Neural cell (in vitro differentiated cells): ENCODE data around the gene ASB4. TPM values are rescaled to one million over a fixed set of nuclear protein-coding genes. Genes with fewer than 3 reads are reported as not detected.

ENCODE experiments used
- H2AFZ ChIP-seq: fragments of 200-600, 300-800 bp; sonication (generic), shearing (Covaris generic); 2 replicates; pipeline ENCODE4 v1.6.0; 2014; ENCODE audit warnings: low read depth, mild to moderate bottlenecking, antibody characterized with exemption, low read length, moderate library complexity
- H3F3A ChIP-seq: fragments of 200-600 bp; shearing (Covaris generic); 2 replicates; pipeline ENCODE4 v1.6.1; 2016; ENCODE audit warnings: mild to moderate bottlenecking, moderate library complexity, mixed read lengths, antibody characterized with exemption, low read length; ENCODE audit not compliant: insufficient read depth, poor library complexity, severe bottlenecking
- H3K27ac ChIP-seq: fragments of 200-600, 300-800 bp; sonication (generic), shearing (Covaris generic); 2 replicates; pipeline ENCODE4 v1.5.1; 2014; ENCODE audit warnings: mild to moderate bottlenecking, low read length, moderate library complexity
- H3K27me3 ChIP-seq: fragments of 300-800, 200-600 bp; sonication (generic), shearing (Covaris generic); 2 replicates; pipeline ENCODE4 v1.6.0; 2014; ENCODE audit warnings: mild to moderate bottlenecking, low read depth, low read length, moderate library complexity; ENCODE audit not compliant: insufficient read depth
- H3K36me3 ChIP-seq: fragments of 300-800, 200-600 bp; sonication (generic), shearing (Covaris generic); 2 replicates; pipeline ENCODE4 v1.5.1; 2014; ENCODE audit warnings: mild to moderate bottlenecking, antibody characterized with exemption, low read length, moderate library complexity; ENCODE audit not compliant: insufficient read depth
- H3K4me2 ChIP-seq: fragments of 300-800, 200-600 bp; sonication (generic), shearing (Covaris generic); 2 replicates; pipeline ENCODE4 v1.6.0; 2014; ENCODE audit warnings: mild to moderate bottlenecking, low read length
- H3K4me3 ChIP-seq: fragments of 300-800, 200-600 bp; sonication (generic), shearing (Covaris generic); 2 replicates; pipeline ENCODE4 v1.5.1; 2014; ENCODE audit warnings: mild to moderate bottlenecking, low read length, moderate library complexity
- H3K79me2 ChIP-seq: fragments of 200-600 bp; shearing (Covaris generic); replicated peaks from 2 replicates; pipeline ENCODE4 v1.6.0; 2014; ENCODE audit warnings: mild to moderate bottlenecking, low read length, moderate library complexity; ENCODE audit not compliant: insufficient read depth
- H3K9ac ChIP-seq: fragments of 300-800, 200-600 bp; sonication (generic), shearing (Covaris generic); 2 replicates; pipeline ENCODE4 v1.6.1; 2016; ENCODE audit warnings: mild to moderate bottlenecking, low read length, mixed read lengths
- H3K9me2 ChIP-seq: fragments of 200-600 bp; shearing (Covaris generic); 2 replicates; pipeline ENCODE4 v1.6.1; 2016; ENCODE audit warnings: mild to moderate bottlenecking, low read length, mixed read lengths; ENCODE audit not compliant: insufficient read depth
- H3K9me3 ChIP-seq: fragments of 200-600, 300-800 bp; sonication (generic), shearing (Covaris generic); 2 replicates; pipeline ENCODE4 v1.6.1; 2016; ENCODE audit warnings: mild to moderate bottlenecking, mixed run types, low read length, moderate library complexity, mixed read lengths
- H4K20me1 ChIP-seq: fragments of 200-600 bp; shearing (Covaris generic); 2 replicates; pipeline ENCODE4 v1.6.1; 2016; ENCODE audit warnings: mild to moderate bottlenecking, mixed run types; ENCODE audit not compliant: insufficient read depth
- EP300 ChIP-seq: fragments of 450-650 bp; conservative IDR thresholded peaks from 2 replicates; pipeline ENCODE4 v1.6.1; 2014; ENCODE audit warnings: antibody characterized with exemption, mild to moderate bottlenecking, moderate library complexity; ENCODE audit not compliant: poor library complexity, severe bottlenecking
- MXI1 ChIP-seq: fragments of 450-650 bp; conservative IDR thresholded peaks from 2 replicates; pipeline ENCODE4 v1.6.1; 2014; ENCODE audit warnings: antibody characterized with exemption, mild to moderate bottlenecking; ENCODE audit not compliant: poor library complexity, severe bottlenecking
- POLR2AphosphoS5 ChIP-seq: IDR thresholded peaks from 2 replicates; pipeline ENCODE4 v1.6.1; 2012
- RAD21 ChIP-seq: fragments of 450-650 bp; conservative IDR thresholded peaks from 2 replicates; pipeline ENCODE4 v1.6.1; 2014; ENCODE audit warnings: antibody characterized with exemption, mild to moderate bottlenecking, moderate library complexity
- SMC3 ChIP-seq: fragments of 450-650 bp; conservative IDR thresholded peaks from 2 replicates; pipeline ENCODE4 v1.6.1; 2014; ENCODE audit warnings: antibody characterized with exemption, mild to moderate bottlenecking, moderate library complexity; ENCODE audit not compliant: poor library complexity
- TAF1 ChIP-seq: IDR thresholded peaks from 2 replicates; pipeline ENCODE4 v1.6.1; 2012; ENCODE audit warnings: low read depth
- polyA plus RNA-seq: library from polyadenylated mRNA; depleted of rRNA; stranded (reverse); fragments of >200 nt; gene quantifications from 2 replicates; pipeline ENCODE4 v1.2.3, GENCODE V29; 2014
- TF ChIP-seq, protein P1 (sequence below): IDR thresholded peaks from 2 replicates; pipeline ENCODE4 v1.6.1; 2012; ENCODE audit warnings: borderline replicate concordance
- TF ChIP-seq, protein P2 (sequence below): fragments of 450-650 bp; IDR thresholded peaks from 2 replicates; pipeline ENCODE4 v1.5.1; 2014; ENCODE audit warnings: antibody characterized with exemption, mild to moderate bottlenecking, moderate library complexity; ENCODE audit not compliant: poor library complexity, severe bottlenecking

Gene ASB4
- polyA plus RNA-seq, 1 donor from 2014 or later: 0.11 TPM

DNA sequence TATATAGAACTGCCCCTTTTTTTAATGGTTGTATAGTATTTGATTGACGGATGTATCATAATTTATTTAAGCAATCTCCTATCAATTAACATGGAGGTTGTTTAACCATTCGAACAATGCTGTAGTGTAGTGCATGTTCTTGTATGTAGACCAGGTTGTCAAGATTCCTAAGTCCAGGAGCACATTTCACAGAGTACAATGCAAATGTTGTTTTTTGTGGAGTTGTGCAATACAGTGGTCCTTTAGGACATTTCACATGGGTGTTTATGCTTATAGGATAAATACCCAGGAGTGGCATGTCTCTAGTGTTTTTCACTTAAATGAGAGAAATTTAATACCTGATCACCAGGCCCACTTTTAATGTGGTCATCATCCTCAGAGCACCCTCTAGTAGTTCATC, 8.1 kb downstream of the ASB4 start:
- Histone ChIP-seq H3K79me2 (no peaks in the 10 kb centered on the region), H3K27ac (no peak overlapping the region), H3K9me2 (no peaks in the 10 kb centered on the region), H3K9me3 (no peaks in the 10 kb centered on the region), H3F3A (no peaks in the 10 kb centered on the region), H2AFZ (no peak overlapping the region), H3K27me3 (no peaks in the 10 kb centered on the region), H3K4me3 (no peak overlapping the region), H4K20me1 (no peaks in the 10 kb centered on the region), H3K36me3 (no peaks in the 10 kb centered on the region), H3K9ac (no peak overlapping the region), H3K4me2 (no peak overlapping the region)
- TF ChIP-seq, protein P1, sequence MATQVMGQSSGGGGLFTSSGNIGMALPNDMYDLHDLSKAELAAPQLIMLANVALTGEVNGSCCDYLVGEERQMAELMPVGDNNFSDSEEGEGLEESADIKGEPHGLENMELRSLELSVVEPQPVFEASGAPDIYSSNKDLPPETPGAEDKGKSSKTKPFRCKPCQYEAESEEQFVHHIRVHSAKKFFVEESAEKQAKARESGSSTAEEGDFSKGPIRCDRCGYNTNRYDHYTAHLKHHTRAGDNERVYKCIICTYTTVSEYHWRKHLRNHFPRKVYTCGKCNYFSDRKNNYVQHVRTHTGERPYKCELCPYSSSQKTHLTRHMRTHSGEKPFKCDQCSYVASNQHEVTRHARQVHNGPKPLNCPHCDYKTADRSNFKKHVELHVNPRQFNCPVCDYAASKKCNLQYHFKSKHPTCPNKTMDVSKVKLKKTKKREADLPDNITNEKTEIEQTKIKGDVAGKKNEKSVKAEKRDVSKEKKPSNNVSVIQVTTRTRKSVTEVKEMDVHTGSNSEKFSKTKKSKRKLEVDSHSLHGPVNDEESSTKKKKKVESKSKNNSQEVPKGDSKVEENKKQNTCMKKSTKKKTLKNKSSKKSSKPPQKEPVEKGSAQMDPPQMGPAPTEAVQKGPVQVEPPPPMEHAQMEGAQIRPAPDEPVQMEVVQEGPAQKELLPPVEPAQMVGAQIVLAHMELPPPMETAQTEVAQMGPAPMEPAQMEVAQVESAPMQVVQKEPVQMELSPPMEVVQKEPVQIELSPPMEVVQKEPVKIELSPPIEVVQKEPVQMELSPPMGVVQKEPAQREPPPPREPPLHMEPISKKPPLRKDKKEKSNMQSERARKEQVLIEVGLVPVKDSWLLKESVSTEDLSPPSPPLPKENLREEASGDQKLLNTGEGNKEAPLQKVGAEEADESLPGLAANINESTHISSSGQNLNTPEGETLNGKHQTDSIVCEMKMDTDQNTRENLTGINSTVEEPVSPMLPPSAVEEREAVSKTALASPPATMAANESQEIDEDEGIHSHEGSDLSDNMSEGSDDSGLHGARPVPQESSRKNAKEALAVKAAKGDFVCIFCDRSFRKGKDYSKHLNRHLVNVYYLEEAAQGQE: no peak
- TF ChIP-seq, protein P2, sequence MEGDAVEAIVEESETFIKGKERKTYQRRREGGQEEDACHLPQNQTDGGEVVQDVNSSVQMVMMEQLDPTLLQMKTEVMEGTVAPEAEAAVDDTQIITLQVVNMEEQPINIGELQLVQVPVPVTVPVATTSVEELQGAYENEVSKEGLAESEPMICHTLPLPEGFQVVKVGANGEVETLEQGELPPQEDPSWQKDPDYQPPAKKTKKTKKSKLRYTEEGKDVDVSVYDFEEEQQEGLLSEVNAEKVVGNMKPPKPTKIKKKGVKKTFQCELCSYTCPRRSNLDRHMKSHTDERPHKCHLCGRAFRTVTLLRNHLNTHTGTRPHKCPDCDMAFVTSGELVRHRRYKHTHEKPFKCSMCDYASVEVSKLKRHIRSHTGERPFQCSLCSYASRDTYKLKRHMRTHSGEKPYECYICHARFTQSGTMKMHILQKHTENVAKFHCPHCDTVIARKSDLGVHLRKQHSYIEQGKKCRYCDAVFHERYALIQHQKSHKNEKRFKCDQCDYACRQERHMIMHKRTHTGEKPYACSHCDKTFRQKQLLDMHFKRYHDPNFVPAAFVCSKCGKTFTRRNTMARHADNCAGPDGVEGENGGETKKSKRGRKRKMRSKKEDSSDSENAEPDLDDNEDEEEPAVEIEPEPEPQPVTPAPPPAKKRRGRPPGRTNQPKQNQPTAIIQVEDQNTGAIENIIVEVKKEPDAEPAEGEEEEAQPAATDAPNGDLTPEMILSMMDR: no peak
- TF ChIP-seq TAF1: no peak
- no peak for TF ChIP-seq SMC3

DNA sequence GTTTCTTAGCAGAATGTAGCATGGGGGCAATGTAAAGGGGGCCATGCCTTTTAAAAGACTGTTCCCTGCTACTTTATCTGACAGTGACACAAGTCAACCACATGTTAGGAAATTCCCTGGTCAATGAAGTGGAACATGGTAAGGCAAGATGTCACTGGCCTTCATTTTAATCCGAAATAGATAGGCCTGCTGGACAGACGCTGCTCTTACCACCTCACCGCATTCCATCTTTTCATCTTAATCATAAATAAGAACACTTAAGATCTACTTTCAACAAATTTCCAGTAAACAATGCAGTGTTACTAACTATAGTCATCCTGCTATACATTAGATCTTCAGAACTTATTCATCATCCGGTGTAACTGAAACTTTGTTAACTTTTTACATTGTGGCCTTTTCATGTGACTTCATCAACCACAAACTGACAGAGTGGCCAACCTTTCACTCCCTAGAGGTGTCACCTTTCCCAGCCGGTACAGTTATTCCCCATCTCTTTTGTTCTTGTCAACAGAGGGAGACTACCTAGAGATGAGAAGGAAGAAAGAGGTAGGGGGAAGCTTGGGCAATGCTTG, 15.6 kb downstream of the ASB4 start:
- Histone ChIP-seq H2AFZ (no peak overlapping the region), H3K4me2 (no peak overlapping the region), H4K20me1 (no peaks in the 10 kb centered on the region), H3F3A (no peaks in the 10 kb centered on the region), H3K27me3 (no peaks in the 10 kb centered on the region), H3K36me3 (no peaks in the 10 kb centered on the region), H3K9me2 (no peaks in the 10 kb centered on the region), H3K9me3 (no peaks in the 10 kb centered on the region), H3K4me3 (no peak overlapping the region), H3K79me2 (no peaks in the 10 kb centered on the region), H3K27ac (peak overlapping the region; percentile 93), H3K9ac (no peak overlapping the region)
- TF ChIP-seq POLR2AphosphoS5: no peak
- TF ChIP-seq, protein P1: no peak
- no peak for TF ChIP-seq EP300
- TF ChIP-seq RAD21: no peak
- TF ChIP-seq TAF1: no peak
- no peak for TF ChIP-seq MXI1
